ENCODE data around the gene FBXL17. TPM values are rescaled to one million over a fixed set of nuclear protein-coding genes. Genes with fewer than 3 reads are reported as not detected.

FBXL17 gene
- total RNA-seq, 1 experiment from 2014 or later = 8.8 TPM

DNA sequence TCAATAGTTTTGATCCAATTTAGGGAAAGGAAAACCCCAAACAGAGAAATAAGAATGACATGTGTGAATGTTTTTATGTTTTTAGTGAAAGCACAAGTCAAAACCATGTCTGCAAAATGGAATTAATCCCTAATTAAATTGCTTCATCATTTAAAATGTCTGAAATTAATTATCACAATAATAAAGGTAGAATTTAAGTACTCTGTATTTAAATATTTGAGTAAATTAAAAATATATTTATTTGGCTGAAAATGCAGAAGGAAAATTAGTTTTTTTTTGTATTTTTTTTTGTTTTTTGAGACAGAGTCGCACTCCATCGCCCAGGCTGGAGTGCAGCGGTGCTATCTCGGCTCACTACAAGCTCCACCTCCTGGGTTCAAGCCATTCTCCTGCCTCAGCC is 380.7 kb downstream of the FBXL17 start:
- Histone ChIP-seq H3K27ac (ENCODE audit: low read length) (no peak overlapping the region), H3K36me3 (ENCODE audit: low read depth, low read length) (no peaks in the 10 kb centered on the region), H3K9me3 (ENCODE audit: low read length) (no peaks in the 10 kb centered on the region), H2AFZ (ENCODE audit: low read length) (no peak overlapping the region), H3K4me1 (ENCODE audit: insufficient read depth, low read length) (peaks cover 9% of the 10 kb centered on the region), H3K9me2 (replicated peaks; ENCODE audit: low read length) (no peaks in the 10 kb centered on the region), H3K4me3 (ENCODE audit: low read length) (no peak overlapping the region), H3K79me2 (ENCODE audit: low read length) (no peaks in the 10 kb centered on the region), H3K9ac (ENCODE audit: low read length) (no peak overlapping the region), H4K20me1 (ENCODE audit: low read length) (no peaks in the 10 kb centered on the region), H3K4me2 (ENCODE audit: low read length) (no peak overlapping the region), H3F3A (ENCODE audit: low read length, unreplicated experiment) (no peaks in the 10 kb centered on the region), H3K27me3 (ENCODE audit: low read length) (no peaks in the 10 kb centered on the region)
- no peak for ATAC-seq
- TF ChIP-seq EZH2 (IDR thresholded peaks at IDR 0.05; ENCODE audit: low read length, unreplicated experiment) = no peak
- no peak for TF ChIP-seq EZH2phosphoT487 (IDR thresholded peaks at IDR 0.05; ENCODE audit: borderline replicate concordance, low read length)
- TF ChIP-seq, protein P1, sequence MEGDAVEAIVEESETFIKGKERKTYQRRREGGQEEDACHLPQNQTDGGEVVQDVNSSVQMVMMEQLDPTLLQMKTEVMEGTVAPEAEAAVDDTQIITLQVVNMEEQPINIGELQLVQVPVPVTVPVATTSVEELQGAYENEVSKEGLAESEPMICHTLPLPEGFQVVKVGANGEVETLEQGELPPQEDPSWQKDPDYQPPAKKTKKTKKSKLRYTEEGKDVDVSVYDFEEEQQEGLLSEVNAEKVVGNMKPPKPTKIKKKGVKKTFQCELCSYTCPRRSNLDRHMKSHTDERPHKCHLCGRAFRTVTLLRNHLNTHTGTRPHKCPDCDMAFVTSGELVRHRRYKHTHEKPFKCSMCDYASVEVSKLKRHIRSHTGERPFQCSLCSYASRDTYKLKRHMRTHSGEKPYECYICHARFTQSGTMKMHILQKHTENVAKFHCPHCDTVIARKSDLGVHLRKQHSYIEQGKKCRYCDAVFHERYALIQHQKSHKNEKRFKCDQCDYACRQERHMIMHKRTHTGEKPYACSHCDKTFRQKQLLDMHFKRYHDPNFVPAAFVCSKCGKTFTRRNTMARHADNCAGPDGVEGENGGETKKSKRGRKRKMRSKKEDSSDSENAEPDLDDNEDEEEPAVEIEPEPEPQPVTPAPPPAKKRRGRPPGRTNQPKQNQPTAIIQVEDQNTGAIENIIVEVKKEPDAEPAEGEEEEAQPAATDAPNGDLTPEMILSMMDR (conservative IDR thresholded peaks at IDR 0.05; ENCODE audit: low read depth, low read length) = no peak
- POLR2A ChIA-PET (ENCODE audit: unreplicated experiment) = no interaction called here
- BruUV-seq (replicated peaks) = no TSS peak
- intact Hi-C loops (cut with micrococcal nuclease) = no loop called here
- no peak for DNase-seq
- CTCF ChIA-PET = no interaction called here

DNA sequence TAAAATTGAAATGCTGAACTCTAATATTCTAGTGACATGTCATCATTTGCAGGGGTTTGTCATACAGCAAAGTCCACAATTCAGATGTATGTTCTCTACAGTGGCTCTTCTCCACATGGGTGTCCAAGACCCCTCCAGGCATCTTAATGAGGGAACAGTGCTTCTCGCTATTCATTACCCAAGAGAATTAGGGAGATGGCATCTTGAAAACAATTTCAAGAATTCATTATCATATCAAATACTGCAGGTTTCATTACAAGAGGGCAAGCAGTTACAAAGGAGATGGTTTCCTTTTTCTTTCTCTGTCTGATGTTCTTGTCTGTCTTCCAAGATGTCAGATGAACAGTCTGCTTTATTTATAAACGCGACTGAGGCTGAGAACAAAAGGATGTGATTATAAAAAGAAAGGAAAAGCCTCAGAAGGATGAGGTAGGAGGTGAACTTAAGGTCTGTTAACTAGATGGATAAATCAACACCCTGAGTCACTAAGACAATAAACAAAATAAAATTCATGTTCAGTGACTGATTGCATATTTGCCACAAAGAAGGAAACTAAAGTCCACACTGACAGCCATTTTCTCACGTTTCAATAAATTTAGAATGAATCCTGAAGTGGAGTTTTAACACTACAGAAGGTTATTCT is 384.4 kb downstream of the FBXL17 start:
- H3K4me2 ChIP-seq (ENCODE audit: low read length) = peak overlapping the region; percentile 32
- no peak overlapping the region for H3K27ac ChIP-seq (ENCODE audit: low read length)
- peak overlapping the region; percentile 29 for H2AFZ ChIP-seq (ENCODE audit: low read length)
- H3K9me3 ChIP-seq (ENCODE audit: low read length) = no peaks in the 10 kb centered on the region
- H3K36me3 ChIP-seq (ENCODE audit: low read depth, low read length) = no peaks in the 10 kb centered on the region
- no peaks in the 10 kb centered on the region for H3K79me2 ChIP-seq (ENCODE audit: low read length)
- BruUV-seq (replicated peaks) = no TSS peak
- ATAC-seq (peak; percentile 84), DNase-seq (peak; percentile 41)
- H3K4me1 ChIP-seq (ENCODE audit: insufficient read depth, low read length) = peaks cover 9% of the 10 kb centered on the region
- intact Hi-C loops (cut with micrococcal nuclease) = no loop called here
- no peaks in the 10 kb centered on the region for H4K20me1 ChIP-seq (ENCODE audit: low read length)
- H3F3A ChIP-seq (ENCODE audit: low read length, unreplicated experiment) = no peaks in the 10 kb centered on the region
- CTCF ChIA-PET = no interaction called here
- H3K9ac ChIP-seq (ENCODE audit: low read length) = no peak overlapping the region
- no peaks in the 10 kb centered on the region for H3K27me3 ChIP-seq (ENCODE audit: low read length)
- no peak overlapping the region for H3K4me3 ChIP-seq (ENCODE audit: low read length)
- TF ChIP-seq EZH2phosphoT487 (IDR thresholded peaks at IDR 0.05; ENCODE audit: borderline replicate concordance, low read length) (no peak), EZH2 (IDR thresholded peaks at IDR 0.05; ENCODE audit: low read length, unreplicated experiment) (no peak)
- TF ChIP-seq, protein P1 (conservative IDR thresholded peaks at IDR 0.05; ENCODE audit: low read depth, low read length) = no peak
- no peaks in the 10 kb centered on the region for H3K9me2 ChIP-seq (replicated peaks; ENCODE audit: low read length)
- POLR2A ChIA-PET (ENCODE audit: unreplicated experiment) = no interaction called here

DNA sequence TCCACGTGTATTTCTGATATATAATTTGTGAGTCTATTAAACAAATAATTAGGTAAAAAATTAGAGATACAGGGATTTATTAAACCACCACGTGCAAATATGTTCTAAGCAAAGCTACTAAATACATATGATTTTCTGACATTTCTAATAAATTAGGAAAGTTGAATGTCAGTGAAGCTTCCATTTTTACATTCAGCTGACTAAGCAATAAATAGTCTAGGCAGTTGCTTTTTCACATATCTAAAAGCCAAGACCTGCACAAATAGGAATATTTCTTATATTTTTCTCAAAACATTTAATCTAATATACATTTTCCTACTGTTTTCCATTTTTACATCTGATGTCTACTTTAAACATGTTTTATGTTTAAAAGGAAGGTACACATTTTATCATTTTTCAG is 388.6 kb downstream of the FBXL17 start:
- no peak for DNase-seq
- Histone ChIP-seq H3K27ac (ENCODE audit: low read length) (no peak overlapping the region), H2AFZ (ENCODE audit: low read length) (no peak overlapping the region), H3K4me3 (ENCODE audit: low read length) (no peak overlapping the region), H3K4me2 (ENCODE audit: low read length) (no peak overlapping the region), H4K20me1 (ENCODE audit: low read length) (no peaks in the 10 kb centered on the region), H3K36me3 (ENCODE audit: low read depth, low read length) (no peaks in the 10 kb centered on the region), H3K4me1 (ENCODE audit: insufficient read depth, low read length) (peaks cover 9% of the 10 kb centered on the region), H3F3A (ENCODE audit: low read length, unreplicated experiment) (no peaks in the 10 kb centered on the region), H3K9me3 (ENCODE audit: low read length) (no peaks in the 10 kb centered on the region), H3K9me2 (replicated peaks; ENCODE audit: low read length) (no peaks in the 10 kb centered on the region), H3K79me2 (ENCODE audit: low read length) (no peaks in the 10 kb centered on the region), H3K9ac (ENCODE audit: low read length) (no peak overlapping the region), H3K27me3 (ENCODE audit: low read length) (no peaks in the 10 kb centered on the region)
- no peak for ATAC-seq
- CTCF ChIA-PET = no interaction called here
- POLR2A ChIA-PET (ENCODE audit: unreplicated experiment) = no interaction called here
- intact Hi-C loops (cut with micrococcal nuclease) = no loop called here
- TF ChIP-seq EZH2phosphoT487 (IDR thresholded peaks at IDR 0.05; ENCODE audit: borderline replicate concordance, low read length) = no peak
- TF ChIP-seq, protein P1 (conservative IDR thresholded peaks at IDR 0.05; ENCODE audit: low read depth, low read length) = no peak
- TF ChIP-seq EZH2 (IDR thresholded peaks at IDR 0.05; ENCODE audit: low read length, unreplicated experiment) = no peak
- no TSS peak for BruUV-seq (replicated peaks)
